Stimulated activated CD4-positive, alpha-beta T cell treated with anti-CD3 and anti-CD28 coated beads, Interleukin-4, amount 100 ng/mL, for 24 hours (primary cell): Measurements from ENCODE around the gene CACNA1C.

Source experiments
- DNase-seq: peaks from one replicate; pipeline ENCODE4 v3.0.0-alpha.2; 2020

The CACNA1C gene

GRCh38 chr12:2662524-2662923 is 609.7 kb downstream of the CACNA1C start:
- no peak for DNase-seq

DNA sequence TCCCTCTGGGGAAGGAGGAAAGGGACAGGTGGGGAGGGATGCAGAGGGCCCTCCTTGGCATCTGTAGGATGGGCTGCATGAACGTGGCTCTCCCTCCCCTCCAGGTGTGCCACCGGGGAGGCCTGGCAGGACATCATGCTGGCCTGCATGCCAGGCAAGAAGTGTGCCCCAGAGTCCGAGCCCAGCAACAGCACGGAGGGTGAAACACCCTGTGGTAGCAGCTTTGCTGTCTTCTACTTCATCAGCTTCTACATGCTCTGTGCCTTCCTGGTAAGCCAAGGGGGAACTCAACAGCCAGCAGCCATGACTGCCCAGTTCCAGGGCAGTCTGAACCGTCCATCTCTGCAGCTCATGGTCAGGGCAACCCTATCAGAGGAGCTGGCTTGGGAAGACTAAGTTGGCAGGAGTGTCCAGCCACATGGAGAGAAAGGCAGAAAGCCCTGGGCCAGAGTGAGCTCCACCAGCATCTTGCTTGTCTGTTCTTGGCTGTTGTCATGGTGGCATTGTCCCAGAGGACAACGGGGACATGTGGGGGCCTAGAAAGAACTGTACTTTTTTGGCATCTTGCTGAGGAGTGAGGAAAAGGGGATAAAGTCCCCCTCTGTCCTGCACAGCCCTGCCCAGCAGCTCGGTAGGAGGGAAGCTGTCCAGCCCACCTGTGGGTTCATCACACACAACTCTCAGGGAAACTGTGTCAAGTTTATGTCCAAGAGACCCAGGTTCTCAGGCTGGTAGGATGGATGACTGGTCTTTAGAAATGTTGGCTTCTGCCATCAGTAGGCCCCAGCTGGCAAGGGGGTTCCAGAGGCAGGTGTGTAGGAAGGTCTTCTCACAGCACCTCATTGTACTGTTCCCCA is 612.2 kb downstream of the CACNA1C start:
- DNase-seq: no peak

DNA sequence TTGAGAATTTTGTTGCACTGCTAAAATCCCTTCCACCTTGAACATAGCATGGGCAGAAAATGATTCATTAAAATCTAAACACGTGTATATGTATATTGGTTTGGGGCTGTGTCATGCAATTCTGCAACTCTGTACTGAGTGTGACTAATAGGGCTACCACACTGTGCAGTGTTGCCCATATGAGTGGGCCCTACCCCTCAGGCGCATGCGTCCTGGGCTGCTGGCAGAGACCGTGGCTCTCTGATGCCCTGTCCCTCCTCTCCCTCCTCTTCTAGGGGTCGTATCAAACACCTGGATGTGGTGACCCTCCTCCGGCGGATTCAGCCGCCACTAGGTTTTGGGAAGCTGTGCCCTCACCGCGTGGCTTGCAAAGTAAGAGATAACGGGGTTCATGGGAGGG is 613.6 kb downstream of the CACNA1C start:
- DNase-seq: no peak

DNA sequence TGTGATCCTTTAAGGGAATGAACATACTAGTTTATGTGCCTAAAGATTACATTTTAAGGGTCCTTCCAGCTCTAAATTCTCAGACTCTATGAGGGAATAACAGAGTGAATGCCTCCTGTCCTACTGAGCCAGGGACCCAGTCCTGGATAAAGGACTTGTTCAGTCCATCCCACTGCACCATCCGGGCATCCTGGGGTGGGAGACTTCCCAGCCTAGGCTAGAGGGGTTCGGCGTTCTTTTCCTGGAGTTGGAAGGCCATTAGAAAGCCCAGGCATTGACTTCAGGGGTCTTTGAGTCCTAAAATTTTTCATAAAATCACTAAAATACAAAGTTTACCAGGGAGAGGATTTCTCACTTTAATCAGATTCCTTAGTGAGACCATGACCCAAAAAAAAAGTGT is 614.1 kb downstream of the CACNA1C start:
- DNase-seq: no peak

- no peak for DNase-seq
Observed at GRCh38 chr12:2667716-2668440, 615.1 kb downstream of the CACNA1C start.

GRCh38 chr12:2668816-2669215 is 616.0 kb downstream of the CACNA1C start:
- DNase-seq: no peak

GRCh38 chr12:2669560-2669959 is 616.8 kb downstream of the CACNA1C start:
- no peak for DNase-seq

DNA sequence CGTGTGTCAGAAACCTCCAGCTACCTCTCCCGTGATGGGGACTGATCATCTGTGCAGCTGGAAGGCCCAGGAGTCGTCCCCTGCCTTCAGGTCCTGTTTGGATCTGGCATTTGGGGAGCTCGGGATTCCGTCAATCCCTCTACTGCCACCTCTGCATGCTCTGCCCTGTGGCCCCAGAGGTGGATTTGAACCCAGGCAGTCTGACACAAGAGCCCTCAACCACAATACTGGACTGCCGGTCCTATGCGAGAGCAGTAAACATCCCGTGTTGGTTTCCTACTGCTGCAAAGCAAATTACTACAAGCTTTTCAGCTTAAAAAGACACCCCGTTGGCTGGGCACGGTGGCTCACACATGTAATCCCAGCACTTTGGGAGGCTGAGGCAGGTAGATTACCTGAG is 620.1 kb downstream of the CACNA1C start:
- no peak for DNase-seq

GRCh38 chr12:2673966-2674810 is 621.4 kb downstream of the CACNA1C start:
- DNase-seq: no peak

DNA sequence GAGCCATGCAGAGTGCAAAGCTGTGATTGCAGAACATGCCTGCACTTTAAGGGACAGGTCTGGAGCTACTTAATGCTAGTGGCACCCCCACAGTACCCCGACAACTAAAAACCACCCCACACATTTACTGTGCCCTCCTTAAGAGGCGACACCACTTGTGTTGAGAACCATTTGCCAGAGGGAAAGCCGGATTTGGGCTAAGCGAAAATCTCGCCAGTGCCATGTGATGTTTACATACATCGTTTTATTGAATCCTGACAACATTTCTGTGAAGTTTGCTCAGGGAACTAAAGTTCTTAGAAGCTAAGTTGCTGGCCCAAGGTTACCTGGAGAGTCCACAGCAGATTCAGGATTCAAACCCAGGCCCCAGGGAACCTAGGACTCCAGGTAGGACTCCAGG is 623.0 kb downstream of the CACNA1C start:
- DNase-seq: no peak

GRCh38 chr12:2677142-2677880 is 624.5 kb downstream of the CACNA1C start:
- no peak for DNase-seq

DNA sequence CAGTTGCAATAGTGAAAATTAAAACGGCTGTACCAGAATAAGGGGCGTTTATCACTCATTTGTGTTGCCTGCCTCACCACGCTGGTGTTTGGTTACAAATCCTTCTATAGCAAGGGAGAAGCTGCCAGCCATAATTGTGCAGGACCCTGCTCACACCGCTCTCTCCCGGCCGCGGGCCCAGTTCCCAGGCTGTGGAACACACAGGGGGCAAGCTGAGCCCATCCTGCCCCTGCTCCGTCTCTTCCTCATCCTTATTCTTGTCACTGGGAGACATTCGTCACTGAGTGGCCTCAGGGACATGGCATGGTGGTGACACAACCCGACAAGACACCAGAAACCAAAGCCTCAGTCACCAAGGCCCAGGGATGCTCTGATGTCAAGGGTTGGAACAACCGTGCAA is 625.6 kb downstream of the CACNA1C start:
- no peak for DNase-seq

DNA sequence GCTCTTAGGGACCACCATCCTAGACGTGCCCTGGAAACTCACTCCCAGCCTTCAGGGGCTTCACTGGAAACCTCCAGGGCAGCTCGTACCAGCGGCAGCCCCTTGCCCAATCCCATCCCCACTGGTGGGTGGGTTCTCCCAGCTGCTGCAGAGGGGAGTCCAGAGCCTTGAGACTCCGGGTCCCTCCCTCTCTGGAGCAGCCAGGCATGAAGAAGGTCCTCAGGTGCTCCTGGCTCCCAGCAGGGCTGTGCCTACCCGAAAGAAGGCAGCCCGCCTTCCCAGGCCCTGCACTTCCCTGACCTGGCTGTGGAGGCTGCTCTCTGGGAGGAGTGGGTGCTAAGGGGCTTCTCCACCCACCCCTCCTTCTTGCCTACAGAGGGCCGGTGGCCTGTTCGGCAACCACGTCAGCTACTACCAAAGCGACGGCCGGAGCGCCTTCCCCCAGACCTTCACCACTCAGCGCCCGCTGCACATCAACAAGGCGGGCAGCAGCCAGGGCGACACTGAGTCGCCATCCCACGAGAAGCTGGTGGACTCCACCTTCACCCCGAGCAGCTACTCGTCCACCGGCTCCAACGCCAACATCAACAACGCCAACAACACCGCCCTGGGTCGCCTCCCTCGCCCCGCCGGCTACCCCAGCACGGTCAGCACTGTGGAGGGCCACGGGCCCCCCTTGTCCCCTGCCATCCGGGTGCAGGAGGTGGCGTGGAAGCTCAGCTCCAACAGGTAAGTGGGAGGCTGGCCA is 626.5 kb downstream of the CACNA1C start:
- DNase-seq: no peak

- no peak for DNase-seq
Observed at GRCh38 chr12:2679816-2680675, 627.3 kb downstream of the CACNA1C start.

DNA sequence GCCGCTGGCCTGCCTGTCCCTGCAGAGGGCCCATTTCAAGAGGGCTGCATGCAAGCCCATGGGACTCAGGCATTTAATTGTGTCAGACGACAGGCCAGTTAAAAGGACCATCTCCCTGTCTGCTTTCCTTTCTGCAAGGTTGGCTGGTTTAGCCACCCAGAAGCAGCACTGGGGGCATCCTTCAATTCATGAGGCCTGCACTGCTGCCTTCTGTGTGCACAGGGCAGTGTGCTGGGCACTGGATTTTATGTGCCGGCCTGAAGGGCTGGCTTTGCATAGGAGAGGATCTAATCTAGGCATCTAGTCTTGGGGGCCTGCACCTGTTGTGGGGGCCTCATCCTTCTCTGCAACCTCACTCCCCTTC is 627.9 kb downstream of the CACNA1C start:
- DNase-seq: no peak

GRCh38 chr12:2681450-2682205 is 628.8 kb downstream of the CACNA1C start:
- no peak for DNase-seq

DNA sequence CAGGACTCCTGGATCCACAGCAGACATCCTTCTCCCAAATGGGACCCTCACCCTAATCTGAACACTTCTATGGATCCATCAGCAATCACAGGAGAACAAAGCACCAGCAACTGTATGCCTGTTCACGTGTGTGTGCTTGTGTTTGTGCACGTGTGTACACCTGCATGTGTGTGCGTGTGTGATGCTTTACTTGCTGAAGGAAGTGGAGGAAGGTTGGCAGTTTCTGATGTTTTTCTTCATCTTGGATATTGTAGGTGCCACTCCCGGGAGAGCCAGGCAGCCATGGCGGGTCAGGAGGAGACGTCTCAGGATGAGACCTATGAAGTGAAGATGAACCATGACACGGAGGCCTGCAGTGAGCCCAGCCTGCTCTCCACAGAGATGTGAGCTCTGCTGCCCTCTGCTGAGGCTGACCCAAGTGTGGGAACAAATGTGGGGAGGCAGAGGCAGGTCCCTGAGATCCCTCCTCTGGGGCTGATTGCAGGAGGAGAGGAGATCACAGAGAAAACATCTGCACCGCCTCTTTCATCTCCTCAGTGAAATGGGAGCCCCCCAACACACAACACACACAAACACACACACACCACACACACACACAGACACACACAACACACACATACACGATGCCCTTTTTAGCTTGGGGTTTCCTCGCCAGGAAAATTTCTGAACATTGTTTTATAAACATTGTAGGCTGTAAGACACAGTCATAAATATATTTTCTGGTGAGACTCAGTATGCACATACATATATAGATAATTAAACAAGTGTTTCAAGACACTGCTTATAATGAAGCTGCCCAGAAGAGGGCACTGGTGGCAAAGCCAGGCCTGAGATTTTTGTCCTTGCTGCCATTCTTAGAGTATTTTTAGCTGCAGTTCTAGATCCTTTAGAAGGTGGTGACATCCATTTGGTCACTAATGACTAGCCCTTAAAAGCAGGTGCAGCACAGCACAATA is 629.8 kb downstream of the CACNA1C start:
- DNase-seq: peak; percentile 34

GRCh38 chr12:2683283-2684025 is 630.7 kb downstream of the CACNA1C start:
- no peak for DNase-seq
